GM21447 (cell line): Measurements from ENCODE around the gene FHIT.

Experiments
- ATAC-seq: cut with Tn5 transposase; IDR thresholded peaks from one replicate; pipeline ENCODE4 v1.9.1; 2021; ENCODE audit not compliant: unreplicated experiment

The FHIT gene

DNA sequence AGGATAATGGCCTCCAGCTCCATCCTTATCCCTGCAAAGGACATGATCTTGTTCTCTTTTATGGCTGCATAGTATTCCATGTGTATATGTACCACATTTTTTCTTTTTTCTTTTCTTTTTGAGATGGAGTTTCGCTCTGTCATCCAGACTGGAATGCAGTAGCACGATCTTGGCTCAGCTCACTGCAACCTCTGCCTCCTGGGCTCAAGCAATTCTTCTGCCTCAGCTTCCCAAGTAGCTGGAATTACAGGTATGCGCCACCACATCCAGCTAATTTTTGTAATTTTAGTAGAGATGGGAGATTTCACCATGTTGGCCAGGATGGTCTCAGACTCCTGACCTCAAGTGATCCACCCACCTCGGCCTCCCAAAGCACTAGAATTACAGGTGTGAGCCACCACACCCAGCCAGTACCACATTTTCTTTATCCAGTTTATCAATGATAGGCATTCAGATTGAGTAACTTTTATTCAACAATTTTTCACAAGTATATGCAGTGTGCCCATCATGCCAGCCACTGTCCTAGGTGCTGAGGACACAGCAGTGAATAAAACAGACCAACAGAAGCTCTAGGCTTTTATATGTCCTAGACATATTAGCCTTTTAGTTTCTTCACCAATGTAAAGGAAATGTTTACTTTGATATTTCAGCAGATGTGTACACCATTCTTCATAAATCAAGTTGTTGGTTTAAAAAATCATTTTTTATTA, 815.2 kb downstream of the FHIT start:
- no peak for ATAC-seq

DNA sequence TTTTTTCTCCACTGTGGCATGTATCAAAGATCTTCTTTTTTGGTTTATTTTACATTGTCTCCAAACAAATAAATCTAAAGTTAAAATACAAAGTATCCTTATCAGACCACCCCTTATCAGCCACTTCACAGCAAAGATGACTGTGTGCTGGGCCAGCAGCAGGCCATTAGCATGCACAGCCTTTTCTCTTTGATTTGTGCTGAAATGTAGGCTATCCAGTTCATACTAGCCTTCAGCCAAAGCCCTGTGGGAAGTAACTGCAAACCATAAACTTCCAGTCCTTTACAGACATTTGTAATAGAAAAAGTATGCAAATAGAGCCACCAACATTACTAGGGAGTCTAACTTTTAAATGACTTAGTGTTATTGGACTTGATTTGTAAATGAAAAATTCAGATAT, 816.3 kb downstream of the FHIT start:
- no peak for ATAC-seq

DNA sequence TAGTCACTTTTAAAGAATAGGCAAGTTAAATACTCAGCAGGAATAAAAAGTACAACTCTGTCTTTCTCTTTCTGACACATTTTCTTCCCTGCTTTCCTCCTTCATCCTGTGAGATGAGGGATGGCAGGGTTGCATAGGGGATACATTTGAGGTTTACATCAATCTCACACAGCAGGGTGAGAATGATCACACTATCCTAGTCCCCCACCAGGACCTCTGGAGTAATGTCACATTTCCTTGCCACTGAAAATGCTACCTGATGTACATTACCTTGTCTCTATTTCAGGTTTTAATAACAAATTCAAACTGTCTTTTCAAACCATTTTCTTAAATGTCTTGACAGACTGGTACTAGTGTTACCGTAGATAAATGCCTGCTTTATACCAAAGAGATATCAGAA, 816.9 kb downstream of the FHIT start:
- ATAC-seq = no peak

DNA sequence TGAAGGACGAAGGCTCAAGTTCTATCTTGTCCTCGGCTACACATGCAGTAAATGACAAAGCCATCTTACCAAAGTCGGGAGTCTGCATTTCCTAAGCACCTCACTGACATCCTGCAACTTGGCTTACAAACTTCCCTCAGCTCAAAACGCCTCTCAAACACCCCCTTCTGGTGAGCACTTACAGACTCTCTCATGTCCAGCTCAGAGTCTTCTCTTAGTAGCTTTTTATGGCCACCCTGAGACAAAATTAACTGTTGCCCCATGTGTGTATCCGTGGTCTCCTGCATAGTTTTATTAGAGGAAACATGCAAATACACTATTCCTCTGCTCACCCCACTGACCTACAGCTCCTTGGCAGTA, 819.7 kb downstream of the FHIT start:
- no peak for ATAC-seq

DNA sequence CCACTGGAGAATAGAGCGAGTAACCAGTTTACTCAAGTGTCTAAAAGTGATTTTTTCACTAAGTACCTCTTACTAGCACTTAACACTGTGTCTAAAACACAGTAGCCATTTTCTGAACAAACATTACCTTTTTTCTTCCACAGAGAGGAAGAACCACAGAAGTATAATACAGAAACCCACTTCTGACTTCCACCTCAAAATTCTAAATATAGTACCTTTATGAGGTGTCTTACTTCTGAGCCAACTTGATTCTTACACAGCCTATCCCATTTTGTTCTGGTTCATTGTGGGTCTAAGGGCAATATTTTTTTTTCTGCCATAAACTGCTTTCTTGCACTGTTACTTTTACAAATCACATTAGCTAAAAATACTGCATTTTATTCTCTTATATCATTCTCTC, 821.0 kb downstream of the FHIT start:
- ATAC-seq = no peak

DNA sequence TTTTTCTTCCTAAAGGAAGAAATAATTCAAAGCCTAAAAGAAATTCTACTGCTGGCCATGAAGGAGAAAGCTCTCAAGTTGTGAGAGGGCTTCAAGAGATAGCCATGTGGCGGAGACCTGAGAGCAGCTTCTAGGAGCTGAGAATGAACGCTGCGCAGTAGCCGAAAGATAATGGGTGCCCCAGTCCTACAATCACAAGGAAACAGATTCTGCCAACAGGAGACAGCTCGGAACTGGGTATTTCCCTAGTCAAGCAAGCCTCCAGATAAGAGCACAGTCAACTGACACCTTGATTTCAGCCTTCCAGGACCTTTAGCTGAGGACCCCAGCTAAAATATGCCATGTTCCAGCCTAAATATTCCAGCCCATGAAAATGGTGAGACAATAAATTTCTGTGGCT, 824.1 kb downstream of the FHIT start:
- no peak for ATAC-seq

DNA sequence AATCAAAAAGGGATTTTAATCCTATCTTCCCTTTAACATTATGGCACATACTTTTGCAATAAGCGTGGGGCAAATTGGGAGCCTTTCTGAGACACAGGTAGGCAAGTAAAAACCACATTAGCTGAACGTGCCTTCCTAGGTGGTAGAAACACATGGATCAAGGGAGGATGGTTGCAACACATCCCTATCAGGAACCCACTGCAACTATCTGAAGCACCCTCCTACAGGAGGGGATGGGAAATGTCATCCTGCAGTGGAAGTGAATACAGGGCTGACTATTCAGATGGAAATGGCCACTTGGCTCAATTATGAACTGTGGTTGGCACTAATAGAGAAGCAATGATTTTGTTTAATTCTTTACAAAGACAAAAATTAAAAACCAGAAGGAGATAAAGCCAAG, 826.3 kb downstream of the FHIT start:
- ATAC-seq = no peak

DNA sequence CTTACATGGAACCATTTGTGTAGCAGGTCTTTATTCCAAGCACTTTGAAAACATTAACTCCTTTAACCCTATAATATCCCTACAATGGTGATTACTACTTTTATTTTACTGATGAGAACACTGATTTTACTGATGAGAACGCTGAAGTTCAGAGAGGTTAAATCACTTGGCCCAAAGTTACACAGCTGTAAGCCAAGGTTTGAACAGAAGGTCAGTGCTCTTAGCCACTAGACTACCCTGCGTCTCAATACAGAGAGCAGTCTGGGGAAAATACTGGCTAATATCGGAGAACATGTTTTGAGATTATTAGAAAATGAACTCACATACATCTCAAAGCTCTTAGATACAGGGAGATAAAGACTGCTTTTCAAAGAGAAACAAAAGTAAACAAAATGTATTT, 827.2 kb downstream of the FHIT start:
- ATAC-seq = no peak

DNA sequence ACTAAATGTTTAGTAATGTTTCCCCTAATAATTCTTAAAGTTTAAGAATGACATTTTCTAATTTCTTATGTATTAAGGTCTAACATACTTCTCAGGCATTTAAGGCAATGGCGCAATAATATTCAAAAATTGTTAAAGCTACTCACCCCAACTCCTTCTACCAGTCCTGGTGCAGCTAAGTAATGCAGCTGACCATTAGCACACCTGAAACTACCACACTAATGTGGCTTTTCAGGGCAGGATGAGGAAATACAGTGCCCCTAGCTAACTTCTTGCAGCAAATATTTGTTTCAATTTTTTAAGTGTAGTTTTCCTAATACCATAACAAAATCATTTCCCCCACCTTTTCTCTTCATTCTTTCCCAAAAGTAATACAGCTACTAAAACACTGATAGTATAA, 827.7 kb downstream of the FHIT start:
- ATAC-seq = no peak

DNA sequence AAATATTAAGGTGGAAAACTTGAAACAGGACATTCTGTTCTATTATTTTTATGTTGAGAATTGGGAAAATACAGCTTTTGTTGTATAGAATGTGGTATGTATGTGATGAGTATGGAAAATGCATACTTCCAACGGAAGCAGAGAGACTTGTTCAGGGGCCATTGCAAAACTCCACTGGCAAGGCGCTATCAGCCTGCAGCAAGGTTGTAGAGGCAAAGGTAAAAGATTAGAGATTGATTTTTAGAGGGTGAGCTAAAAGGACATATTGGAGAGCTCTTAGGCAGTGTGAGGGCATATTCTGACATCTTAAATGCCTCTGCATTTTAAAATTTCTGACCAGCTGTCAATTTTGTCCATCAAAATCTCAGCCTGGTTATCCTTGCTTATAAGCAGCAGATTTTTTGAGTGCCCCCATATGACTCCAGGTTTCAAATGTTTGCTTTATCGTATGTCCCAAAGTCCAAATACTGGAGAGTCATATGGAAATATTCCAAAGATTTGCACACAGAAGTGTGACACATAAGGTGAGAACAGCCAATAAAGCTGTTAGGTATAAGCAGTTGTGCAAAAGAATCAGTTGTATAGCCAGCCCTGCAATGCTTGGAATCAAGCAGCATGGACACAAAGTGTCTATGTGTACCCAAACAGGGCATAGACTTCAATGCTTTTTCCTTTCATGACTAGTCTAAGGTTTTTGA, 829.4 kb downstream of the FHIT start:
- no peak for ATAC-seq

DNA sequence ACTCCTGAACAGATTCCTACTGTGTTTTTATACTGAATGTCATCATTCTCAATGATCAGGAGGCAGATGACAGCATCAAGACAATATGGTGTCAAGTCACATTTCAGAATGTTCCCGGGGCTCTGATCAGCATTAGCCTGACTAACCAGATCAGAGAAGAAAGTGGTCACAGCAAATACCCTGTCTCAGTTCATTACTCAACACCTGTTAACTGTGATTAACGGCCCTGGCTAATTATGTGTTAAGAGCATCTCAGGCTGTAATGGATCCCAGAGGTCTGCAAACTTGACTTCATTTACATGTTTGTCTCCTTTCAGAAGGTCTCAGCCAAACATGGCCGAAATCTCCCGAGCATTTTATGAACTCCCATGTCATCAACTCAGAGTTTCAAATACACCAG, 833.7 kb downstream of the FHIT start:
- no peak for ATAC-seq

DNA sequence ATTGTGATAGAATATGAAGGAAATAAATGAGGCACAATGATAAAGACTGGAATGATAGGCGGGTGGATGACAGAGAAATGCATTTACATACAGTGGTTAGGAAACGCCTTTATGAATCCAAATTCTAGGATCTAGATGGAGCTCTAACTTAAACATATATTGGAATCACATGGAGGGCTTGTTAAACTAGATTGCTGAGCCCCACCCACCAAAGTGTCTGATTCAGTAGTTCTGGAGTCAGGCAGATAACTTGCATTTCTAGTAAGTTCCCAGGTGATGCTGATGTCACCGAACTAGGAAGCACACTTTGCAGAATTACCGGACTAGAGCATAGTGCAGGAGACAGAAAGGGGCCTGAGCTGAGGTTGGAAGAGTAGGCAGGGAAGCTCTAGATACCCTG, 837.2 kb downstream of the FHIT start:
- ATAC-seq = no peak

DNA sequence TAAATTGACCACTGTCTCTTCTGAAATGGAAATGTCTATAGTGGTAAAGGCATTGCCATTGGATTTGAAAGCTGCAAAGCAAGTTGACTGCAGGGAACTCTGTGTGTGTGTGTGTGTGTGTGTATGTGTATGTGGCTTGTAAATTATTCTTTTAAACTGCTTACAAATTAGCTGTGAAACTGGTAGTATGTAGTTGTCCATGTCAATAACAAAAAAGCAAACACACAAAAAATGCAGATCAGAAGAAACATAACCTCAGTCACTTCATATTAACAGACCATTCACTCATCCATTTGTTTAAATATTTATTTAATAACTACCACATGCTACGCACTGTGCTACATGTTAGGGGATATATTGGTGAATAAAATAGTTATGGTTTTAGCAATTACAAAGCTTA, 837.7 kb downstream of the FHIT start:
- no peak for ATAC-seq

DNA sequence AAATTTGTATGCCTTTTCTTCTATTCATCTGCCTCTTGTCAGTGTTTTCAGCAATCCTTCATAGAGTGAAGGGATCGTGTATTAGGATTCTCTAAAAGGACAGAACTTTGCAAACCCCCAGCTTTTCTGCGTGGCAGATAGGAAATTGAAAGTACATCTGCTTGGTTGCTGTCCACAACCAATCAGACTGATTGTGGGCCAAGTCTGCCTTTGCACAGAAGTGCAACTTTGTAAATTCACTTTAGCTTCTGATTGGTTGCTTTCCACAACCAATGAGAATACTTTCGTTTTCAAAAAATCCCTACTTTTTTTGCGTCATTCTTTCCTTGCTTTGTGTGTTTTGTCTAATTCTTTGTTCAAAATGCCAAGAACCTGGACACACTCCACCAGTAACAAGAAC, 847.4 kb downstream of the FHIT start:
- no peak for ATAC-seq

DNA sequence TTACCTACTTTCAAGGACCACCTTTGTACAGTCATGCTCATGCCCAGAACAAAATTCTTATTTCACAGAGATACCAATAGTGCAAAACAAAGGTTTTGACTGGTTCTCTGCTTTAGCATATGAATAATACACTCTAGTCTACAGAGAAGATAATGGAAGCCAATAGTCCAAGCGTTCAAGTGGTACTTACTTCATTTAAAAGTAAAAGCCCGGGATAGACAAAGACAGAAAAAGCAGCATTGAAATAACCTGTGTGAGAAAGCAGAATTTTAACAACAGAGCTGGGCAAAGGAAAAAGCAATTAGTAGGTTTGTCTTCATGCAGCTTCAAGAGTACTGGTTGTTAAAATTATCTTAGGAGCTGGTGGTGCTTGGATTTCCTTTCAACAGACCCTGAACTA, 848.3 kb downstream of the FHIT start:
- ATAC-seq = no peak

DNA sequence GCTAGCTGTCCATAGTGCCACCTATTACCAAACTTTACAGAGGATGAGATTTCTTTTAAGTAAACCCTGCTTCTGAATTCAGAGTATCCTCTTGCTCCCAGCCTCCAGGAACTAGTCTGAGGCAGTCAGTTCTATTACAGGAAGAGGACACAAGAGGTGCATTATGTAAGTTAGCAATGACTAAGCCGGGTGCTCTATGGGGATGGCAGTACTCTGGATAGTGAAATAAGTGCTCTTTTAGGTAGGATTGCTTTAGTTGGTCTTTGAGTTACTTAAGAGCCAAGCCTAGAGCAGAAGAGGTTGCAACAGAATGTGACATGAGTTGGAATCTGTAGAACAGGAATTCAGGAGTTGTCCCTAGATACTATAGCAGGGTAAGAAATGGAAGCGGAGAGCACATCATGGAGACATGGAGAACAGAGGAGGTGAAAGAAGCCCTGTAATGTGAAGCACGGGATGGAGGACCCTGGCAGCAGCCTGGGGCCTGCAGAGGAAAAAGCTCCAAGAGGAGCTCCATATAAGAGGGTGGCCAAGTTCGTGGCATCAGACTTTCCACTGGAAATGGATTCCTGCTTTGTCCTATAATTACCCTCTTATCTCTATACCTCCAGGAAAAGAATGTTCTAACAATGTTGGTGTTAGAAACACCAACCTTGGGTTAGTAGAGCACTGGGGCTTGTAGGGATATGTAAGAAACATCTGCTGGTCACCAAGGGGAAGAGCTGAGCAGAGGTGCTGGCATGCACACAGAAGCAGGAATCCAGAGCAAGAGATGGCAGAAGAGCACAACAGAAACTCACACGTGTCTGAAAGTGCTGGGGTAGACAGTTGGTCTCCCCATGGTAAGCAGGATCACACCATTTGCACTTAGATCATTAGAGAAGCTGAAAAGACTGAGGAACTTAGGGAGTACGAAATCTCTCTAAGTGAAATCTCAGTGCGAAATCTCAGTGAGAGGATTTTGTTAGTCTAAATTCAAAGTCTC, 851.1 kb downstream of the FHIT start:
- ATAC-seq = no peak

DNA sequence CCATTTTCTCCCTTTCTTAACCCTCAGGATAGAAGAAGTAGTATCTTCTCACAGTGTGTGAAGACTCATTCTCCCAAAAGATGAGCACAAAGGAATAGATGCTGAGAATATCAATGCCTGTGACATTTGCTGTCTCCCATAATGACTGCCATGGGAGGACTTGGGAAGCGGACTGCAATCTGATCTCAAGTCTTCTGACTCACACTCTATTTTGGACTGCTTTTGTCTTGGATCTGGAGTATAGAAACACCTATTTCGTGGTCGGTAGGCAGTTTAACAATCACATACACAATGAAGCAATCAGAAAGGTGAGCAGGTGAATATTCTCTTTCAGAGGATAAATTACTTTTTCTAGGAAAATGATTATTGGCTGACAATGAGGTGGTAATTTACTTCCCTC, 852.0 kb downstream of the FHIT start:
- no peak for ATAC-seq

DNA sequence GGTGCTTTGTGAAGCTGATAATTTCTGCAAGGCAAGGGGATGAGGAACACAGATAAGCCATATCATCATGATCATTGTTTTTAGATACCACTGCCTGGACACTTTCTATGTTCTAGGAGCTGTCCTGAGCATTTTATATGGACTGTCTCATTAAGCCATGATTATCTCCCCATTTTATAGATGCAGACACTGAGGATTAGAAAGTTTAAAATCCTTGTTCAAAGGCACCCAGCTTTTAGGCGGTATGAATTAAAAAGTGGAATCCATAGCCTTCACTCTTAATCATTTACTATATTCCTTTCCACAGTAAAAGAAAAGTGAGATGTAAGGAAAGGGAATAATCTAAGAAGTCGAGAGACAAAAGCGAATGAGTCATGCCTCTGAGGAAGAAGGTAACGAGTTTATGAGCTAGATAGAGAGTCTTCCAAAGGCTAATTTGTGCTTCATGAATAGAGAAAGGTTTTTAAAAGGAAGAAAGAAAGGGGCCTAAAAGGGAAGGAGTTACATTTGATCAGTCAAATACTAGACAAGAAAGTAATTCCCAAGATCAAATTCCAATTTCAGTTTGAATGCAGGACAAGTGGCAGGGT, 856.0 kb downstream of the FHIT start:
- ATAC-seq = no peak

DNA sequence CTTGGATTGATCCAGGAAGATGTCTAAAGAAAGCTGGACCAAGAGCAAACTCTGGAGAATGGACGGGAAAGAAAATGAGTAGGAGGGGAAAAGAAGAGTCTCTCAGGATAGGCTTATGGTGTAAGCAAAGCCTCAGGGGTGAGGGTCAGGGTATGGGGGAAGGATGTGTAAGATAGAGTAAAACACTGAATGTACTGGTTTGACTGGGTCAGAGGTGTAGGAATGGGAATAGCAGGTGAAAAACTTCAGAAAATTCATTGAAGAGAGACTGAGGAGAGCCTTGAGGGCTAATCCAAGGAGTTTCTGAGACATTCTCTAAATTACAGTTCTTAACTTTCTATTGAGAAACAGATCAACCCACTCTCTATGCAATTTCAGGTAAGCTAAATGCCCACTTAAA, 857.3 kb downstream of the FHIT start:
- no peak for ATAC-seq

DNA sequence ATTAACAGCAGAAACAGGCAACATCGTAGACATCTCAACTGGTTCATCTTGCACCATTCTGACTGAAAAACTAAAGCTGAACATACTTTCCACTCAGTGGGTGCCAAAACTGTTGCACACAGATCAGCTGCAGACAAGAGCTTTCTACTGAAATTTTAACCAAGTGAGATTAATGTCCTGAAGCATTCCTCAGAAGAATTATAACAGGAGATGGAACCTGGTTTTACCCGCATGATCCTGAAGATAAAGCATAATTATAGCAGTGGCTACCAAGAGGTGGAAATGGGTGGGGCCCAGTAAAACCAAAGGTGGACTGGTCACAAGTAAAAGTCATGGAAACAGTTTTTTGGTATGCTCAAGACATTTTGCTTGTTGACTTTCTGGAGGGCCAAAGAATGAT, 858.8 kb downstream of the FHIT start:
- no peak for ATAC-seq

DNA sequence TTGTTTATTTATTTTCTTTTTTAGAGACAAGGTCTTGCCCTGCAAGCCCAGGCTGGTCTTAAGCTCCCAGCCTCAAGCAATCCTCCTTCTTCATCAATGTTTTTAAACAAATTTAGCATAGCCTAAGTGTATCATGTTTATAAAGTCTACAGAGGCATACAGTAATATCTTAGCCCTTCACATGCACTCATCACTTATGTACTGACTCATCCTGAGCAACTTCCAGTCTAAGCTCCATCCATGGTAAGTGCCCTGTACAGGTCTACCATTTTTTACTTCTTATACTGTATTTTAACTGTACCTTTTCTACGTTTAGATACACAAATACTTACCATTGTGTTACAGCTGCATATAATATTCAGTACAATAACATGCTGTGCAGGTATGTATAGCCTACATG, 860.0 kb downstream of the FHIT start:
- no peak for ATAC-seq

DNA sequence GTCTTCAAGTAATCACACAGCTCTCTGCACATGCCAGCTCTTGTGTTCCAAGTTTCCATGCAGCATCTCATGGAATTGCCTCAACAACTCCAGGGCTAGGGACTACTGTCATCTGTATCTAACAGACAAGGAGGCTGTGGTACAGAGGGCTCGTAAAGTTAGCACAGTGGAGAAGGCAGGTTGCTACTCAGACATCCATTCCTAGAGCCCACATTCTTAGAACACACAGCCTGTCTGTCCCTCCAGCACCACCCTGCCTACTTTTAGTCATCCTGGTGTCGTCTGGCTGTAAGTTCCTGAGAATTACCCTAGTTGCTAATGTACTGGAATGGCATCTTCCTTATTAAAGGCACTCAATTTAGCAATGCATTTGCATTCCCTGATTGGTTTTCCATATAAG, 862.5 kb downstream of the FHIT start:
- ATAC-seq = no peak
